GM18868 (cell line): ENCODE results near the gene RGS19.

Experiments used
- ATAC-seq: cut with Tn5 transposase; IDR thresholded peaks from one replicate; pipeline ENCODE4 v1.9.1; 2021; ENCODE audit warnings: mild to moderate bottlenecking, moderate library complexity; ENCODE audit not compliant: unreplicated experiment

Gene RGS19

DNA sequence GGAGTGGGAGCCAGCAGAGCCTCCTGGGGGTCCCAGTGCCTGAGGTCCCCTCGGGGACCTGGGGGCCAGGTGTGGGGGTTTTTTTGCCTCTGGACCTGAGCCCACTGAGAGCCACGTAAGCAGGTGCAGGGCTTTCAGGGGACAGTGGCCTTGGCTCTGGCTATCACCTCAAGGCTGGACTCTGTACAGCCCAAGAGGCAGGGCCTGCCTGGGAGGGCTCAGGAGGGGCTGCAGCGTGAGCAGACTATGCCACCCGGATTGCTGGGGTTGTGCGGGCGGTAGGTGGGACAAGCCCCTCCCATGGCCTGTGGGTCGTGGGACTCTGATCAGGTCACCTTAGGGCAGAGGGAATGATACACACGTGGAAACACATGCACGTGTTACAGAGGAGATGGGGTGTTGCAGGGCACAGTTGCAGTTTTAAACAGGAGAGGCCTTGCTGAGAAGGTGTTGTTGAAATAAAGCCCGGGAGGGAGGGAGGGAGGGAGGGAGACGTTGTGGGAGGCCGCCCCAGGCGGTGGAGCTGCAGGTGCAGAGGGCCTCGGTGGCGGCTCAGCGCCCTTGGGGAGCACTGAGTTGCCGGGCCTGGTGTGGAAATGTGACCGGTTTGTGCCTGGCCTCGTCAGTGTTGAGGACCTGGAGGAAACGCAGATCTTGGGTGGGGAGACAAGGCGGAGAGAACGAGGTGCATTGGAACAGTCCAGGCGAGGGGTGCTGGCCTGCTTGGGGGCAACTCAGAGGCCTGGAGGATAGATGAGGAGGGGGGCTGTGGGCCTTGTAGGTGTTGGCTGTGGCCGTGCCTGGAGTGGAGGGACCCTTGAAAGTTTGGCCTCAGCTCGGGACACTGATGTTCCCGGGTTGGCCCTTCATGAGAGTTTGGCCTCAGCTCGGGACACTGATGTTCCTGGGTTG, 14.0 kb downstream of the RGS19 start:
- ATAC-seq = no peak

- no peak for ATAC-seq
Measured at GRCh38 chr20:64064145-64064698, 15.1 kb downstream of the RGS19 start.

GRCh38 chr20:64063389-64064144, 15.8 kb downstream of the RGS19 start:
- ATAC-seq = no peak

- ATAC-seq = peak; percentile 84
Measured at GRCh38 chr20:64062596-64063388, 16.5 kb downstream of the RGS19 start, which contains the start of gene TCEA2. TCEA2 (plus strand) TSS chr20:64063198; CDS start chr20:64063313, 115 bp downstream.

DNA sequence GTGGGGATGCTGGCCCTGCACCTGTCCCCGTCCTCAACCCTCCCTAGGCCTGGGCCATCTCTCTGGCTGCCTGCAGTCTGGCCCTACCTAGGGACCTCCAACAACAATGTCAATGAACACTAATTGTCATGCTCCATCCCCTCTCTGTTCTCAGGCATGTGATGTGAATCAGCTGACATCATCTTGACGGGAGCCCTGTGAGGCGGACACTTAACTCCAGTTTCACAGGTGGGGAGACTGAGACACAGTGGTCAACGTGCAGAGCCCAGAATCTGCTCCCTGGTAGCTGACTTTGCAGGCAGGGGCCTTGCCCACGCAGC, 17.1 kb downstream of the RGS19 start:
- no peak for ATAC-seq

- no peak for ATAC-seq
Measured at GRCh38 chr20:64058536-64058935, 20.8 kb downstream of the RGS19 start.

DNA sequence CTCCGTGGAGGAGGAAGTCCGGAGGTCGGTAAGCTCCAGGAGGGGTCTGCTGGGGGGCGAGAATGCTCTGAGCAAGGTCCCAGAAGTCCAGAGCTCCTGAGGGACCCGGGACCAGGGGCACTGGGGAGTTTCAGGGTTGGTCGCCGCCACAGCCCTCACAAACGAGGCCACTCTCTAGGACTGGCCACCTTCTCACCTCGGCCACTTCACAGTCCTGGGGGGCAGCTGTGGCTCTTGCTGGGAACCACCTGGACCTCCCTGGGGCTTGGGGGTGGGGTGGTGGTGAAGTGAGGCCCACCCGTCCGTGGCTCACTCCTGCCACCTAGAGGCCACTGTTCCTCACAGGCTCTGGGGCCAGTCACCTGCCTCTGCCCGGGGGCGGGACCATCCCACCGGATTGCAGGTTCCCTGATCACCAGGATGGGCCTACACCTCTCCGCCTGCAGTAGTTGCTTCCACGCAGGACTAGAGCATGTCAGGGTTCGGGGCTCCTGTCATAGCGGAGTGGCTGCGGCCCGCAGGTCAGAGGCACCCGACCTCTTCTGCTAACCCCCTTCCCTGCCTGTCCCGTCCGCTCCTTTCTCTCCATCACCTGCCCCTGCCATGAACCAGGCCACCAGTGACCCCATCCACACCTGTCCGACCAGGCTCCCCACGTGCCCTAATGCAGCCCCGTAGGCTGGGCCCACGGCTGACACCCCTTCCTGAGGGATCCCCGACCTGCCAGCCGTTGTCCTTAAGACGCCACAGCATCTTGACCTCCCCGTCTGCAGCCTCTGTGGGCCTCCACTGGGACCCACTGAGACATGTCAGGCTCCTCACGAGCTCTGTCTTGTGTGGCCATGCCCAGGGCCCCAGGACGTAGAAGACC, 21.5 kb downstream of the RGS19 start:
- peak; percentile 56 for ATAC-seq

- ATAC-seq = peak; percentile 30
Measured at GRCh38 chr20:64056889-64057627, 22.3 kb downstream of the RGS19 start.

GRCh38 chr20:64056639-64056888, 22.8 kb downstream of the RGS19 start:
- no peak for ATAC-seq

- ATAC-seq = no peak
Measured at GRCh38 chr20:64055893-64056638, 23.3 kb downstream of the RGS19 start.

GRCh38 chr20:64055396-64055892, 23.9 kb downstream of the RGS19 start:
- no peak for ATAC-seq

GRCh38 chr20:64053841-64054661, 25.3 kb downstream of the RGS19 start:
- ATAC-seq = no peak

DNA sequence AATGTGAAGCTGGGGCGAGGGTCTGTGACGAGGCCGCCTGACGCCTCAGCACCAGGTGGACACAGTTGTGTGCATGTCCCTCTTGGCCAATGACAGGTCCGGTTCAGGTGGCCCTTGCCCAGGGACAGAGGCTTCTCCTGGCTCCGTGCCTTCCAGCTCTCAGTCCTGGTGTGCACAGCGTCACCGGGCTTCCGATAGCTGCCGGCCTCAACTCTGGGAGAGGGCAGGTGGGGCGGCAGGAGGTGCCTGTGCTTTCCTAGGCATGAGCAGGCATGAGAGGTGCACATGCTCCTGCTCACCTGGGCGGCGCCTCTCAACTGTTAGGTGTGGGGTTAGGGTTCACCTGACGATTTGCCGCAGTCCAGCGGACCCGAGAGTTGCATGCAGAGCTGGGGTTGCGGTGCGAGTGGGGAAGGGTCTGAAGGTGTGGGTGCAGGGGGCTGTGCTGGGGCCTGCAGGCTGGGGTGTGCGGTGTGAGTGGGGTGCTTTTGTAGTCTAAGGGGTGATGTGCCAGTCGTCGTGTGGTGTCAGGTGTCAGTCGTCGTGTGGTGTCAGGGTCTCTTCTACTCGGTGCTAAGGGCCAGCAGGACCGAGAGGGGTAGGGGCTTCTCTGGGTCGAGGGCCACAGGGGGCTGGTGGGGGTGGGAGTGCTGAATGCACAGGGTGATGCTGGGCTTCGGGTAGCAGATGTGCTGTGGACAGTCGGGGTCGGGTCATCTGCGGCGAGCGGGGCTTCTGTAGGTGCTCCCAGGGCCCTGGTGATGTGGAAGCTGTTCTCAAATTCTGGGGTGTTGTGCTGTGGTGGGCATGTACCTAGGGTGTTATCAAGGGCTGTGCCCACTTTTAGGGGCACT, 26.1 kb downstream of the RGS19 start:
- ATAC-seq = no peak

DNA sequence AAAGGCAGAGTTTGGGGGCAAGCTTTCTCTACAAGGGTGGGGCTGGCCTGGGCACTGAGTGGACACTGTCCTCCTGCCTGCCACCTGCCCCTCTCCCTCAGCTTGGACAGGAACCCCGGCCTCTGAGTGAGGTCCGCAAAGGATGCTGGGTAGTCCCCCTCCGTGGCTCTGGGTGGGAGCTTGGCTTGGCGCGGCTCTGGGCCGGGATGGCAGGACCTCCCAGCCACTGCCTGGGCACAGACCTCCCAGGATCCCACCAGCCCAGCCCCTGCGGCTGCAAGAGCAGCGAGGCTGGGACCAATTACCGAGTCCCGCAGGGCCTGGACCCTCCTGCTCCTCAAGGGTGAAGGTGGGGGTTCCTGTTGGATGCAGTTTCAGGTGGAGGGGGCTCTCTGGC, 27.0 kb downstream of the RGS19 start:
- no peak for ATAC-seq

GRCh38 chr20:64051561-64052325, 27.6 kb downstream of the RGS19 start:
- no peak for ATAC-seq

DNA sequence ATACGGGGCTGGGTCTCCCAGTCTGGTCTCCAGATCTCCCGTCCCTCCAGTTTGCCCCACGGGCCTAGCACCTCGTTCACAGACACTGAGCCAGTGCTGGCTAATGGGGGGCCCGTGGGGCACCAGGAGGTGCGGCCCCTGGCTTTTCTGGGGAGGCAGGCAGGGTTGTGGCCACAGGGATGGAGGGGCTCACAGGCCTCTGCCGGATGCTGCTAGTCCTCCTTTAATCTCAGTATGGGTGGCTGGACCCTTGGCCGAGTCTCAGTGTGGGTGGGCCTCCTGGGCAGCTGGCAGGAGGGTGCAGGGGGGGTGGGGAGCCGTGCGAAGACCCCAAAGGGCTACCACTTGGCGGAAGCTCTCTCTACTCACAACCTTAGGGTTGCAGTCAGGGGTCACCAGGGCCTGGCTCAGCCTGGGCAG, 28.3 kb downstream of the RGS19 start:
- ATAC-seq = no peak
